CD4-positive, alpha-beta T cell (primary cell): ENCODE measurements around the gene SNRPD1. TPM values are rescaled to one million over a fixed set of nuclear protein-coding genes. Genes with fewer than 3 reads are reported as not detected.
"Not testable (repeated sequence)": the region's sequence is repeated elsewhere in the genome, so short reads cannot be mapped to it uniquely, and the experiment has no call there.

Source experiments
- ATAC-seq: fragments of 200-7000 bp; cut with Tn5 transposase; one replicate; pipeline ENCODE4 v1.10.0; 2022; ENCODE audit warnings: mild to moderate bottlenecking; ENCODE audit not compliant: poor library complexity
- CTCF ChIA-PET: fragments of 350-600 bp; sonication (Branson Sonifier 250); formaldehyde crosslinking; loops from one replicate; lab custom pipeline; 2021; ENCODE audit warnings: antibody characterized with exemption, inconsistent platforms; lab: Charles Lee
- POLR2A ChIA-PET: fragments of 350-600 bp; sonication (Branson Sonifier 250); formaldehyde crosslinking; loops from one replicate; lab custom pipeline; 2021; ENCODE audit warnings: antibody characterized with exemption, inconsistent platforms; lab: Charles Lee
- DNase-seq, 14 experiments: peaks; one replicate each; pipeline ENCODE4 v3.0.0-alpha.2; 2013 to 2020; ENCODE audit warnings: mixed read lengths in 2 of 14
- H3K27ac ChIP-seq, 2 donors: one replicate each; pipeline versions ENCODE4 v1.5.1 to v1.7.0; 2013; ENCODE audit warnings: low read length in 2 of 2, low read depth in 1 of 2, mild to moderate bottlenecking in 1 of 2
- H3K27me3 ChIP-seq, 2 experiments: 1 replicate in 1 of 2; 2 replicates in 1 of 2; pipeline versions ENCODE4 v1.6.1 to v1.7.0; 2013; ENCODE audit warnings: low read length in 2 of 2, control low read depth in 1 of 2, mild to moderate bottlenecking in 1 of 2, moderate library complexity in 1 of 2; ENCODE audit not compliant: insufficient read depth in 2 of 2, control insufficient read depth in 1 of 2
- H3K36me3 ChIP-seq: one replicate; pipeline ENCODE4 v1.6.1; 2013; ENCODE audit warnings: low read length, control low read depth; ENCODE audit not compliant: insufficient read depth
- H3K4me1 ChIP-seq: one replicate; pipeline ENCODE4 v1.6.1; 2013; ENCODE audit warnings: low read length, control low read depth; ENCODE audit not compliant: insufficient read depth
- H3K4me3 ChIP-seq: one replicate; pipeline ENCODE4 v1.5.1; 2013; ENCODE audit warnings: mild to moderate bottlenecking, low read length, moderate library complexity
- H3K9me3 ChIP-seq, 2 experiments: 1 replicate in 1 of 2; 2 replicates in 1 of 2; pipeline versions ENCODE4 v1.6.1 to v1.7.0; 2013; ENCODE audit warnings: low read length in 2 of 2, mild to moderate bottlenecking in 2 of 2, control low read depth in 1 of 2, moderate library complexity in 1 of 2; ENCODE audit not compliant: control insufficient read depth in 1 of 2, insufficient read depth in 1 of 2
- H3K27ac Mint-ChIP-seq: one replicate; pipeline ENCODE4 v1.8.0; 2020; ENCODE audit warnings: mixed read lengths
- H3K27me3 Mint-ChIP-seq: one replicate; pipeline ENCODE4 v1.8.0; 2021; ENCODE audit warnings: mixed read lengths
- H3K36me3 Mint-ChIP-seq: one replicate; pipeline ENCODE4 v1.8.0; 2021; ENCODE audit warnings: low read depth, mixed read lengths
- H3K4me1 Mint-ChIP-seq: one replicate; pipeline ENCODE4 v1.8.0; 2021; ENCODE audit warnings: low read depth, mixed read lengths
- H3K4me3 Mint-ChIP-seq: one replicate; pipeline ENCODE4 v1.8.0; 2020; ENCODE audit warnings: mild to moderate bottlenecking, mixed read lengths
- H3K9me3 Mint-ChIP-seq: one replicate; pipeline ENCODE4 v1.8.0; 2020; ENCODE audit warnings: mixed read lengths
- CTCF ChIP-seq: fragments of 200-600 bp; IDR thresholded peaks from one replicate; pipeline ENCODE4 v1.8.0; 2022; ENCODE audit warnings: antibody characterized with exemption, mild to moderate bottlenecking
- intact Hi-C, 2 experiments: fragments of 100-400 bp; cut with DNase I in 1 of 2; cut with micrococcal nuclease in 1 of 2; formaldehyde crosslinking; loops; one replicate each; pipeline versions ENCODE4 v1.15.1 to v1.9.0; 2023 to 2025; cut with DNase I, micrococcal nuclease
- total RNA-seq, 174 experiments: library from RNA in 2 of 174; stranded (reverse) in 2 of 174; gene quantifications; one replicate each; pipeline ENCODE4 v1.2.3 and lab custom pipeline; 2021 to 2026

Gene SNRPD1
- total RNA-seq, 2 experiments from 2014 or later = 35.7 to 38.9 TPM

GRCh38 chr18:21664069-21664468 is 52.0 kb downstream of the SNRPD1 start:
- Histone ChIP-seq H3K4me1 (no peaks in the 10 kb centered on the region), H3K27ac (no peak overlapping the region), H3K9me3 (no peaks in the 10 kb centered on the region), H3K27me3 (no peaks in the 10 kb centered on the region), H3K4me3 (no peak overlapping the region), H3K36me3 (peaks cover 28% of the 10 kb centered on the region)
- no peaks in the 10 kb centered on the region for H3K4me1 Mint-ChIP-seq
- no peaks in the 10 kb centered on the region for H3K27me3 Mint-ChIP-seq
- peaks cover 43% of the 10 kb centered on the region for H3K36me3 Mint-ChIP-seq
- DNase-seq (no peak), ATAC-seq (no peak)
- ChIA-PET POLR2A (no interaction called here), CTCF (no interaction called here)
- no peak overlapping the region for H3K4me3 Mint-ChIP-seq
- no peaks in the 10 kb centered on the region for H3K9me3 Mint-ChIP-seq
- intact Hi-C loops = no loop called here
- no peak overlapping the region for H3K27ac Mint-ChIP-seq
- TF ChIP-seq CTCF = no peak

- intact Hi-C loops = no loop called here
- Mint-ChIP-seq H3K27me3 (no peaks in the 10 kb centered on the region), H3K4me1 (no peaks in the 10 kb centered on the region), H3K36me3 (peaks cover 9% of the 10 kb centered on the region), H3K9me3 (no peaks in the 10 kb centered on the region), H3K4me3 (no peak overlapping the region), H3K27ac (no peak overlapping the region)
- no peaks in the 10 kb centered on the region for H3K9me3 ChIP-seq
- no peaks in the 10 kb centered on the region for H3K27me3 ChIP-seq
- DNase-seq (no peak), ATAC-seq (no peak)
- H3K4me1 ChIP-seq = no peaks in the 10 kb centered on the region
- H3K4me3 ChIP-seq = no peak overlapping the region
- ChIA-PET POLR2A (interaction anchor here (0.7 kb wide), 1 partner anchor 13 kb away, joined by 3 read pairs; no protein-coding TSS in a partner anchor), CTCF (no interaction called here)
- peaks cover 8% of the 10 kb centered on the region for H3K36me3 ChIP-seq
- no peak for TF ChIP-seq CTCF
- no peak overlapping the region for H3K27ac ChIP-seq
Observed at GRCh38 chr18:21669736-21670285, 57.7 kb downstream of the SNRPD1 start.

GRCh38 chr18:21672521-21673267 is 60.6 kb downstream of the SNRPD1 start:
- no peak for TF ChIP-seq CTCF
- intact Hi-C loops = no loop called here
- ChIA-PET POLR2A (no interaction called here), CTCF (no interaction called here)
- no peaks in the 10 kb centered on the region for H3K9me3 ChIP-seq
- H3K27me3 ChIP-seq = no peaks in the 10 kb centered on the region
- peaks cover 14% of the 10 kb centered on the region for H3K36me3 ChIP-seq
- H3K4me3 ChIP-seq = no peak overlapping the region
- Mint-ChIP-seq H3K27ac (no peak overlapping the region), H3K9me3 (no peaks in the 10 kb centered on the region), H3K4me3 (no peak overlapping the region), H3K27me3 (no peaks in the 10 kb centered on the region), H3K36me3 (peaks cover 7% of the 10 kb centered on the region), H3K4me1 (no peaks in the 10 kb centered on the region)
- no peaks in the 10 kb centered on the region for H3K4me1 ChIP-seq
- DNase-seq (no peak), ATAC-seq (no peak)
- H3K27ac ChIP-seq = no peak overlapping the region

- intact Hi-C loops, DNase-seq, H3K27me3 ChIP-seq, H3K4me1 Mint-ChIP-seq, H3K4me1 ChIP-seq, H3K9me3 Mint-ChIP-seq, ATAC-seq, H3K4me3 Mint-ChIP-seq, H3K27ac Mint-ChIP-seq, H3K27ac ChIP-seq, H3K36me3 Mint-ChIP-seq, POLR2A ChIA-PET, H3K27me3 Mint-ChIP-seq, H3K4me3 ChIP-seq, H3K9me3 ChIP-seq: not testable (repeated sequence)
- peaks cover 14% of the 10 kb centered on the region for H3K36me3 ChIP-seq
- CTCF ChIA-PET = interaction anchor here (0.7 kb wide), 1 partner anchor 63 kb away, joined by 3 read pairs; no protein-coding TSS in a partner anchor
Observed at GRCh38 chr18:21675354-21675753, 63.2 kb downstream of the SNRPD1 start.
